Hepatocyte (in vitro differentiated cells): ENCODE results near the gene ASXL2.

Source experiments
- CTCF ChIP-seq: fragments of 200-600 bp; sonication (generic); IDR thresholded peaks from 2 replicates; pipeline ENCODE4 v1.5.1; 2016; ENCODE audit warnings: antibody characterized with exemption, mild to moderate bottlenecking; ENCODE audit not compliant: poor library complexity
- EZH2phosphoT487 ChIP-seq: fragments of 200-600 bp; sonication (generic); IDR thresholded peaks from one replicate; pipeline ENCODE4 v1.6.1; 2018; ENCODE audit warnings: antibody characterized with exemption, mild to moderate bottlenecking, low read depth, moderate library complexity; ENCODE audit not compliant: unreplicated experiment, severe bottlenecking

- no peak for TF ChIP-seq CTCF
- no peak for TF ChIP-seq EZH2phosphoT487
These were observed 44.2 kb upstream of the ASXL2 start for GRCh38 chr2:25922501-25922900.
